DMS53 treated with DMSO at 0.1 percent for 48 hours (cell line): ENCODE data around the gene PRKCH.
A peak's percentile ranks its signal among the peaks of the same experiment; 100 is the strongest.

Source experiments
- DNase-seq: peaks from one replicate; lab custom pipeline; 2025; ENCODE audit not compliant: unreplicated experiment; lab: John Stamatoyannopoulos, UW

PRKCH gene

DNA sequence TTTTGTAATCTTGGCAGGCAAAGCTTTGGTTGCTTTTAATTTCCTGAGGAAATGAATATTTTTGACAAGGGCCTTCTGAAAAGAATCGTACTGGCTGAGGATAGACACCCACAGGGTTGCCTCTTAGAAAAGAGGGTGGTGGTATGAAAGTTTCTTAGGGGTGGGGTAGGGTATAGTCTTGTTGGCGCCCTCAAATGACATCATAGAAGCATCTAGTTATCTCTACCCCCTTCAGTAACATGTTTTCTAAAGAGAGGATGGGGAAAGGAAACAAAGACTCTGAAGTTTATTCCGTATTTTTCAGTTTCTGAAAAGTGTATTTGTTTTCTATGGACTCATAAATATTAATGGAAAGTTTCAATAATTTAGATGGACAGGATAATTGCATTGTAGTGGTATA, 13.7 kb downstream of the PRKCH start:
- DNase-seq, result no peak

DNA sequence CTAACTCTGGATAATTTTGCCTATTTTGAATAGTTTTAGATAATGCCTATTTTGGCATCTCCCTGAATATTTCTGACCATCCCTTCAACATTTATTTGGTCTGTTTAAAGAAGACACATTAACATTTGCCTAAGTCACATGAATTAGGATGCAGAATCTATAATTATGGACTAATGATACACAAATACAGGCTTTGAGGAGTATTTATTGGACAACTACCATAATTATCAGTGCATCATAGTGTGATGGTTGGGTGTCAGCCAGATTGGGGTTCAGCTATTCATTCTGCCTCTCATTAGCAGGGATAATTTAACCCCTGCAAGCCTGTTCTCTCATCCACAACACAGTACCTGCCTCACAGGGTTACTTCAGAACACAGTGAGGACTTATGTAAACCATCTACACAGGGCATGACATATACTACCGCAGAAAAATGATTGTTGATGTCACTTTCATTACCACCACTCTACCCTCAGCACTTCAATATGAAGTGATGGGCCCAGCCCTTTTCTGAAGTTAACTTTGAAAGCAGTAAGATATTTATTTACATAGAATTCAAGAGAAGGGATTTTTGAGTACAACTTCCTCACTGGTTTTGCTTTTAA, 14.4 kb downstream of the PRKCH start:
- DNase-seq, result no peak

DNA sequence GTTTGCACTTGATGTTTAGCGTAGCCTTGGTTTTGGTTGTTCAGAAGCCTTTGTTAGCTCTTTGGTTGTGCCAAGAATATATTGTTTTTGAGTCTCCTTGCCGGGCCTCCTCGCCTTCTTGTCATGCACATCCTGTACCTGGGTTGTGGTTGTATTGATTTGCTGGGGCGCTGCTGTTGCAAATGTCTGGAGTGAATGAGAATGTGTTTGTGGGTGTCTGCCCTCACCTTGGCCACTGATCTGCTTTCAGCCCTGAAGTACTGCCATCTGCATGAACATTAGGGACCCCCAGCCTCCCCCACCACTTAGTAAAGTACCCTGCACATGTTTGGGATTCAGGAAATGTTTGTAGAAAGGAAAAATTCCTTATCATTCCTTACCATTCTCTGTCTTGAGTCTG, 16.5 kb downstream of the PRKCH start:
- no peak for DNase-seq

DNA sequence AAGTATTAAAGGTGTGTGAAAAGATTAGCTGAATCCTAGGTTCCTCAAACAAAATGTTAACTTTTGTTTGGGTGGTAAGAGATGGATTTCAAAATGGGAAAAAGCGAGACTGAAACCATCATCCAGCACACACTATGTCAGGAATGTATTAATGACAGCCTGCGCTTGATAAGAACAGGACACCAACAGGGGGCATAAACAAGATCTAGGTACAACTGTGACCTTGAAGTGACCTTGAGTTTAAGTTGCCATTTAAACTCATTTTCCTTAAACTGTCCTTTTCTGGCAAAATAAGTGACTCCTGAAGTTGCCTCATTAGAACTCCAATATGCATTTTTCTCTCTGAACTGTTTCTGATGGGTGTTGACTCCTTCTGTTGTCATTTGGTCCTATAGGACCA, 17.1 kb downstream of the PRKCH start:
- no peak for DNase-seq

DNA sequence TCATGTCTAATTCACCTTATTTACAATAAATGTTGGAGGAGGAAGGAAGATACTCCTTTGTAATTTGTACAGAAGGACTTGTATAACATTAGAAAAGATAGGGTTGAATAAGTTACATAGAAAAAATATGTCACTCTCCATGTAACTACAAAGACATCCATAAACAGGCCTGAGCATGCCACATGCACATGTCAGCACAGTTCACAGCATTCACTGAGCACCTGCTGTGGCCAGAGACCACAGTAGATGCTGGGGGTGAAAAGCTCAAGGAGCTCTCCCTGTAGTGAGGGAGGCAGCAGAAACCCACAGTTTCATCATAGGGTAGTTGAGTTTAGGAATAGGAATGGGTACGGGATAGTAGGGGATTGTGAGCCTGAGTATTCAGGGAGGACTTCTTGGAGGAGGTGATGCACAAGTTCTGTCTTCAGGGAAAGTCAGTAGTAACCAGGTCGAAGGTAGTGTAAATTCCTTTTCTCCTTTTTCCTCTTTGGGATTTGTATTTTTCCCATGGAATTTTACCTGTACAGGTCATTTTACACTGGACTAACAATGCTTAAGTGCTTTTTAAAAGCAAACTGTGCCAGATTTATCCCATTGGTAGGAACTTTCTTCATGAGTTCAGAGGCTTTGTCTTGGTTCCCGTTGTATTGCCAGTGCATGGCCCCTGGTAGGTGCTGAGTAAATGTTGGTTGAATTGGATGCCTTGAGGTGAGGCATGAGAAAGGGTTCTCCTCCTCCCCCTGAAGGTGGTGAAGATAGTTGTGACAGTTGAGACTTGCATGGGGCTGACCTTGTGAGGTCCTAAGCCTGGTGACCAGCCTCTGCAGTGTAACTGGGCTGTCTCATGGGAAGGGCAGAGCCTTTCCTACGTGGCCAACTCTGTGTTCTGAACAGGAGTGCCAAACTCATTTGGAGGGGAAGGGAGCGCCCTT, 20.2 kb downstream of the PRKCH start:
- no peak for DNase-seq

DNA sequence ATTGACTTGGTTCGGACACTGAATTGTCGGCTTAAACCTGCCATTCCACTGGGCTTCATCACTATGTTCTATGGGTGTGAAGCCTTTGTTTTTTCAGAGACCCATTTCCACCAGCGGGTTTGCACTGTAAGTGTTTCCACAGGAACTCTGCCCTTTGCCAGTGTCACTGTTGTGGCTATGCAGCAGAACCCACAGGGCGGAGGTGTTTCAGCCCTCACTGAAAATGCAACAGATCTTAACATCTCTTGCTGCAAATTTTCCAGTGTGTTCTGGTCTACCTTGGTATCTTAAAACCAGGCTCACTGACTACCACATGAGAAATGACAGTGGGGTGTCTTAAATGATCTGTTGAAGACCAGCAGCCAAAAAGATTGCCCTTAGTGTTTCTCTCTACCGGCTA, 21.1 kb downstream of the PRKCH start:
- no peak for DNase-seq

DNA sequence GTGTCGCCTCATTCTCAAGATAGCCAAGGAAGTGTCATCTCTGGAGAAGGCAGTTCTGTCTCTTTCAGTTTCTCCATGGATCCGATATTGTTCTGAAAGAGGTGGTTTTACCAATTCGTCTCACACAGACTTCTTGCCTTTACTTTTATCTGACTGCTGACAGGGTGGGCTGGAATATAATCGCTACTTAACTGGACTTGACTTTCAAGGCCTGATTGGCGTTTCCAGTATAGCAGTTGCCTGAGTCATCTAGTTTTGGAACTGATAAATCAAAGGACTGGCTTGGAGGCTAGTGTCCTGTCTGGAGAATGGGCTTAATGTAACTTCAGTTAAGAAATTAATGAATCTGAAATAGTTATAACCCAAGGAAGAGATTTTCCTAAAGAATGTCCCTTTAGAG, 21.6 kb downstream of the PRKCH start:
- DNase-seq, result no peak

GRCh38 chr14:61343471-61343870, 22.1 kb downstream of the PRKCH start:
- DNase-seq, result no peak

DNA sequence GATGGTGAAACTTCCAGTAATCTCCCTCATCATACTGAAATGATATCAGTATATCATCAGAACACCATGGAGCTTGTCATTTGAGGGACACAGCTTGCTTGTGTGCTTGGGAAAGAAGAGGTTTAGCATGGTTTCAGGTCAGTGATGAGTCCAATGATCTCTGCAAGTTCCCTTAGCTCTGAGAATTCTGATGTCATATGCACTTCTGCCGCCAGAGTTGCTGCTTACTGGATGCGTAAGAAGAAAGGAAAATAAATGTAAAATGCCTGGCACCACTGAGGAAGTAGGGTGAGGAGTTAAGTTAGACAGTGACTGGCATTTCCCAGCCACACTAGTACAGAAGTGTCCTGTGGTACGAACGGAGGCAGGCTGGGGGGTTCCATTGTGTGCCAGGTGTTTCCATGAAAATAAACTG, 22.6 kb downstream of the PRKCH start:
- DNase-seq, result no peak

DNA sequence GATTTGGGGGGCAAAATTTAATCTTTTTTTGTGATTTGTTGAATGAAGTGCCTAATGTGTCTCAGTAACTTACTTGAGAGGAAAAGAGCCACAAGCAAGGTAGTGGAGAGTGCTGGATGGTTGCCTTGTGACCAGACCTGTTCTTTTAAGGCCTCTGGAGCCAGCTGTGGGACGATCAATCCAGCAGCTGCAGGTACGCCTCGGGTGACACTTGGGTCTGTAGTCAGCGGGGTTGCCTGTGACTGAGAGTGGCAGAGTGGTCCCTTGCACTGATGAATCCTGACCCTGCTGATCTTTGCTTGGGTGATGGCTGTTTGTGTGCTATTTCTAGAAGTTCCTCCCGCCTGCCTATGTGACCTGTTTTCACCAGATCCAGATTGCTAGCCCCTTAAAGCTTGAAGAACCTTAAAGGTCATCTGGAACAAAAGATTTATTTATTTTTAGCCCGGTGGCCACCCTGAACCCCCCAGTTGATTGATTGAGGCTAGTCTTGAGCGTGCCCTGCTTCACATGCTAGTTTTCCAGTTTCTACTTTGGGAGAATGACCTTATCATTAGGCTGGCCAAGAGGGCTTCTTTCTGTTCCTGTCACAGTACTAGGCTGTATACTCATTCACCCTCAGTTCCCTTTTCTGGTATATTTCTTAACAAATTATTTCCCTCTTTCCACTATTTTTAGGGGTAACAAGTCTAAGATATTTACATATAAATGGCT, 23.2 kb downstream of the PRKCH start:
- DNase-seq, result no peak

DNA sequence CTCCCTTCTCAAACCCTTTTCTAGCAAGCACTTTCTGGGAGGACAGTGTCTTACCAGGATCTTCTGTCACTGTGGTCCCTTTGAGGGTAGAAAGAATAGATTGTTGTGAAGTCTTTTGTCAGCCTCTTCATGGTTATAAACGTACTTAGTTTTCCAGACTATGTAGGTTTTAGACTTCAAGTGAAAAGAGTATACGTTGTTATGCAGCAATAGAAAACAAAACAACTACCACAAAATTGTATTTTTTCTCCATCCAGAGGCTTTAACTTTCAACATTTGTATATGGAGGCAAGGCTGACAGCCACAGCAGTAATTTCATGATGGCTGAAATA, 23.7 kb downstream of the PRKCH start:
- no peak for DNase-seq

GRCh38 chr14:61346221-61346620, 24.8 kb downstream of the PRKCH start:
- no peak for DNase-seq

DNA sequence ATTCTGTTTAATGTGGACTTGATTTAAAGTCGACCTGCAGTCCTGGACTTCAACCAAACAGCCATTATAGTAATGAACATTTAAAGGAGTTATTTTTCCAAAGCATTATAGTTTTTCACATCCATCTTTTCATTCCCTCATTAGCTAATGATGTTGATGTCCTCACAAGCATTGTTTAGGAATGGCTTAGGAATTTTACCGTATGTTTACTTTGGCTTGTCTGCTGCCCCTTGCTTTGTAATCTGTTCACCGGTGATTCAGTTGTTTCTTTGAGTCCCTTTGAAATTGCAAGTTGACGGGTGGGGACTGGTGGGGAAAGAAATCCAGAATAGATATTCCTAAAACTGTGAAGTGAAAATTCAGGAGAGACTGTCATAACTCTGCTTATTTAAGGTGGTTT, 25.4 kb downstream of the PRKCH start:
- no peak for DNase-seq

GRCh38 chr14:61347826-61348443, 26.6 kb downstream of the PRKCH start:
- no peak for DNase-seq

DNA sequence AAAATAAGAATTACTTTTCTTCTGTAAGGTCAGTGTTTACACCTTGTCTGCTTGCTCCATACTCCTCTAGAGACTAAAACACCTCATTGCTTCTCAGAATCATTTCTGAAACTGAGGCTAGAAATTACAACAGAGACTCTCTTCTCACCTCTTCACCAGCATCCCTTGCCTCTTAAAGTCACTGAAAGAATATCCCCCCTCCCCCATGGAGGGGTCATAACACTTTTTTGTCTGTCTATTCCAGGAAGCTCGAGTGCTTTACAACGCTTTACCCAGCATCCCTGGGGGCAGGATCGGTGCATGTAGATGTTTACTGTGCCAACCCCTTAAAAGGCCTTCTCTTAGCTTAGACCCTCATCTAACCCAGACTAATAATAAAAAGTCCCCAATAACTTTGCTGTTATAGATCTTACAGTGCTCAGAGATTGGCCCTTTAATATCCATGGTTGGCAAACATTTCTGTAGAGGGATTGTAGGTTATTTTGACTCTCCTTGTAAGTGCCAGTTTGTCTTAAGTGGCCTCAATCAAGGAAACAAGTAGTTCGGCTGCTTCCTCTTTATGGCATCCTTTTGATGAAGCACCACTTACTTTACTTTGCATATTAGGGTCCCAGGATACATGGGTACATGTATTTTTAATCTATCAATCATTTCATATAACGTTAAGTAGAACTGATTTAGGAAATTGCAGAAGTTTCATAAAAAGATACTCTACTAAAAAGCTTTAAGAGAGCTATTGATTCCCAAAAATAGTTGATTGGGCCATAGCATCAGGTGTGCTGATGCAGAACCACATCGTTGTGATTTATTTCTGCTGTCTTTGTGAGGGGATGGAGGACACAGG, 29.3 kb downstream of the PRKCH start:
- DNase-seq, result no peak

GRCh38 chr14:61351477-61351876, 30.1 kb downstream of the PRKCH start:
- DNase-seq, result no peak

DNA sequence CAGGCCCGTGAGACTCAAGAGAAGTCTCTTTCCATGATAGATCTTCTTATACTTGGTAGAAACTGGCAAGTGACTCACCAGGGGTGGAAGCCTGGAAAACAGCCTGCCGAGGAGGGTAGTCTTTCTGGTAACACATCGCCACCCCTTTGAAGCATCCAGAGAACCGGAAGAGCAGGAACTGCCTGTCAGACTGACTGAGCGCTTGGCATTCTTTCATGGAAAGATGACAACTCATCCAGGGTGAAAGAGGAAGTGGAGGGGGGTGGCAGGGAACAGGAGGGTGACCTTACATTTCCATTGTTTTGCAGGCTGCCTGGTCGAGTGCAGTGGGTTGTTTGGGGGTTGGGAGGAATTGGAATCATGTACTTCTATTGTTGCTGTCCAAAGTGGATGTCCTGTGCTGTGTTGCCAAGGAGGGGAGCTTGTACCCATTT, 34.5 kb downstream of the PRKCH start:
- peak; percentile 78 for DNase-seq

GRCh38 chr14:61357123-61357522, 35.7 kb downstream of the PRKCH start:
- no peak for DNase-seq

DNA sequence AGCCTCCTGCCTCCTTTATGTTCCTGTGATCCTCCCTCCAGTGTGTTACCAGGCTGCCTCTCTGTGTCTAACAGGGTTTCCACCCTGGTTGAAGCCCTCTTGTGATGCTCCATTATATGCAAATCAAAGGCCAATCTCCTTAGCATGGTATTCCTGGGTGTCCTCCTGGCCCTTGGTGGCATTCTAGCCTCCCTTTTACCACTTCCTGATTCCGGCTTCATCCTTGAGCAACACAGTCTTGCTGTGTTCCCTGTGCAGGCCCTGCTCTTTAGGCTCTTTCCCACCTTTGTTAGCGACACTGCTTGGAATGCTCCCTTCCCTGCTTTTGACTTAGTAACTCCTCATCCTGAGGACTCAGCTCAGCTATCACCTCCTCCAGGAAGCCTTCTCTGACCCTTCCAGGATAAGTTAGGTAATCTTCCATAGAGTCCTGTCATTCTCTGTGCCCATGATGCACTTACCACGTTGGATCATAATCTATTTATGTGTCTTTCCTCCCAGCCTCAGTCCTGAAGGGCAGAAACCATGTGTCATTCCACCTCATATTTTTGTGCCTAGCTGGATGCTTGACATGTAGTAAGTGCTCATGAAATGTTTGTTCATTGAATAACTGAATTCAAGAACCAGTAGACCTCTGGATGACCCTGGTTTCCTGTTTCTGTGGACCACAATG, 37.3 kb downstream of the PRKCH start:
- no peak for DNase-seq
